Calu3 (cell line): ENCODE measurements around the gene GRAMD1B. TPM values are rescaled to one million over a fixed set of nuclear protein-coding genes. Genes with fewer than 3 reads are reported as not detected.
A peak's percentile ranks its signal among the peaks of the same experiment; 100 is the strongest.
"Not testable (repeated sequence)": the region's sequence is repeated elsewhere in the genome, so short reads cannot be mapped to it uniquely, and the experiment has no call there.

ENCODE experiments used
- BruUV-seq: library from RNA; stranded (reverse); fragments of 400-500 nt; replicated peaks from 2 replicates; lab custom pipeline; 2021; lab: Mats Ljungman, UMichigan
- CTCF ChIA-PET: fragments of 300-600 bp; sonication (Branson Sonifier 250); formaldehyde crosslinking; loops from one replicate; lab custom pipeline; 2022; ENCODE audit warnings: antibody characterized with exemption; lab: Charles Lee
- DNase-seq: peaks from one replicate; pipeline ENCODE4 v3.0.0; 2022
- H3K27ac Mint-ChIP-seq: one replicate; pipeline ENCODE4 v1.8.0; 2022; ENCODE audit warnings: mixed read lengths; ENCODE audit not compliant: unreplicated experiment
- H3K27me3 Mint-ChIP-seq: one replicate; pipeline ENCODE4 v1.8.0; 2022; ENCODE audit warnings: mixed read lengths; ENCODE audit not compliant: unreplicated experiment
- H3K36me3 Mint-ChIP-seq: one replicate; pipeline ENCODE4 v1.8.0; 2022; ENCODE audit warnings: mild to moderate bottlenecking, moderate library complexity, mixed read lengths; ENCODE audit not compliant: insufficient read depth, unreplicated experiment
- H3K4me1 Mint-ChIP-seq: one replicate; pipeline ENCODE4 v1.8.0; 2022; ENCODE audit warnings: mild to moderate bottlenecking, low read depth, mixed read lengths; ENCODE audit not compliant: unreplicated experiment
- H3K4me3 Mint-ChIP-seq: one replicate; pipeline ENCODE4 v1.8.0; 2022; ENCODE audit warnings: mild to moderate bottlenecking, low read depth, moderate library complexity, mixed read lengths; ENCODE audit not compliant: unreplicated experiment
- H3K9me3 Mint-ChIP-seq: one replicate; pipeline ENCODE4 v1.8.0; 2022; ENCODE audit warnings: low read depth, mixed read lengths; ENCODE audit not compliant: unreplicated experiment
- intact Hi-C: fragments of 100-400 bp; cut with micrococcal nuclease; formaldehyde crosslinking; loops from one replicate; pipeline ENCODE4 v1.10.0; 2022; ENCODE audit not compliant: unreplicated experiment
- total RNA-seq: library from RNA; stranded (reverse); gene quantifications from 2 replicates; pipeline ENCODE4 v1.2.3, GENCODE V29; 2022
- TF ChIP-seq, protein P1 (sequence below): fragments of 200-600 bp; IDR thresholded peaks from one replicate; pipeline ENCODE4 v1.8.0; 2022; ENCODE audit warnings: antibody characterized with exemption; ENCODE audit not compliant: unreplicated experiment

The GRAMD1B gene
- total RNA-seq, 1 experiment from 2014 or later = 5.9 TPM

DNA sequence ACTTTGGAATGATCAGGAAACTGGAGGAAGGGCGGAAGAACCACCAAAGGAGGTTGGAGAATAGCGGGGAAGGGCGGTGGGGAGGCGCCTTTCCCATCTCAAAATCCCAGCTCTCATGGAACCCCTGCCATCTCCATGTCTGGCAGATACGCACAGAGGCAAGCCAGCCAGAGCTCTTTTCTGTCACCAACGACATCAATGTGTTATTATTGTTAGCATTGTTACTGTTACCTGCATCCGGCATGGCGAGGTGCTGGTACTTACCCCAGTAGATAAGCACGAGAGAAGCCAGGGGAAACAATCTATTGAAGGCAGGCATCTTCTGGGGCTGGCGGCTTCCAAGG, 223.4 kb downstream of the GRAMD1B start:
- no peaks in the 10 kb centered on the region for H3K4me1 Mint-ChIP-seq
- H3K27ac Mint-ChIP-seq = no peak overlapping the region
- no TSS peak for BruUV-seq
- CTCF ChIA-PET = interaction anchor here (1.5 kb wide), 1 partner anchor 54 kb away, joined by 4 read pairs; no protein-coding TSS in a partner anchor
- peaks cover 12% of the 10 kb centered on the region for H3K36me3 Mint-ChIP-seq
- peaks cover 35% of the 10 kb centered on the region for H3K27me3 Mint-ChIP-seq
- peak overlapping the region; percentile 65 for H3K4me3 Mint-ChIP-seq
- DNase-seq = no peak
- intact Hi-C loops = no loop called here
- H3K9me3 Mint-ChIP-seq = no peaks in the 10 kb centered on the region
- TF ChIP-seq, protein P1, sequence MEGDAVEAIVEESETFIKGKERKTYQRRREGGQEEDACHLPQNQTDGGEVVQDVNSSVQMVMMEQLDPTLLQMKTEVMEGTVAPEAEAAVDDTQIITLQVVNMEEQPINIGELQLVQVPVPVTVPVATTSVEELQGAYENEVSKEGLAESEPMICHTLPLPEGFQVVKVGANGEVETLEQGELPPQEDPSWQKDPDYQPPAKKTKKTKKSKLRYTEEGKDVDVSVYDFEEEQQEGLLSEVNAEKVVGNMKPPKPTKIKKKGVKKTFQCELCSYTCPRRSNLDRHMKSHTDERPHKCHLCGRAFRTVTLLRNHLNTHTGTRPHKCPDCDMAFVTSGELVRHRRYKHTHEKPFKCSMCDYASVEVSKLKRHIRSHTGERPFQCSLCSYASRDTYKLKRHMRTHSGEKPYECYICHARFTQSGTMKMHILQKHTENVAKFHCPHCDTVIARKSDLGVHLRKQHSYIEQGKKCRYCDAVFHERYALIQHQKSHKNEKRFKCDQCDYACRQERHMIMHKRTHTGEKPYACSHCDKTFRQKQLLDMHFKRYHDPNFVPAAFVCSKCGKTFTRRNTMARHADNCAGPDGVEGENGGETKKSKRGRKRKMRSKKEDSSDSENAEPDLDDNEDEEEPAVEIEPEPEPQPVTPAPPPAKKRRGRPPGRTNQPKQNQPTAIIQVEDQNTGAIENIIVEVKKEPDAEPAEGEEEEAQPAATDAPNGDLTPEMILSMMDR = no peak

GRCh38 chr11:123653827-123654565, 223.9 kb downstream of the GRAMD1B start:
- Mint-ChIP-seq H3K27me3 (peaks cover 41% of the 10 kb centered on the region), H3K4me3 (peak overlapping the region; percentile 65), H3K36me3 (peaks cover 12% of the 10 kb centered on the region), H3K27ac (no peak overlapping the region), H3K4me1 (no peaks in the 10 kb centered on the region), H3K9me3 (no peaks in the 10 kb centered on the region)
- CTCF ChIA-PET = interaction anchor here (1.5 kb wide), 2 partner anchors 54 to 393 kb away, joined by 3 to 4 read pairs; no protein-coding TSS in a partner anchor
- peak; percentile 21 for DNase-seq
- BruUV-seq = no TSS peak
- intact Hi-C loops = no loop called here
- TF ChIP-seq, protein P1 = no peak

DNA sequence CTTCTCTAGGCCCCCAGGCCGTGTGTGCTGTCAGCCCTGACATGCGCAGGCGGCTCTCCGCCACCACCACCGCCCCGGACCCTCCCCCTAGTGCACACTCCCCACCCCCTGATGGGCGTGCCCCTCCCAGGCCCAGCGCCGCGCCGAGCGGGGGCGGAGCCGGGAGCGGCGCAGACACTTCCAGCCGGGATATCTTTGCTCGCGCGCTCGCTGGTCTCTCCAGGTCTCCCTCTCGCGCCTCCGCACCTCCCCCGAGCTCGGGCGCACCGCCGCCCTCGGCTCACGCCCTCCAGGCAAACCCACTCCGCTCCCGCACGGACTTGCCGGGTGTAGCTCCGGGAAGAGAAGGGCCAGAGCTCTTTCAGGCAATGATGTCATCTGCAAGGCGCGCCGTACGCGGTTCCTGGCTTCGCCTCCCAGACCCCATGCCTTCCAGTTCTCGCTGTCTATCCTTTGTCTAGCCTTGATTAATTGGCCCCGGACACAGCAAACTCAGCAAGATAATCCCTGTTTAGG, 224.6 kb downstream of the GRAMD1B start, which contains the start of gene SCN3B:
TSS of gene SCN3B (minus strand) at position 59 of the 516 bp plus-strand sequence. CDS start 823 bp downstream, outside the sequence.
- peaks cover 12% of the 10 kb centered on the region for H3K36me3 Mint-ChIP-seq
- CTCF ChIA-PET = interaction anchor here (1.1 to 1.5 kb wide), 3 partner anchors 53 to 393 kb away, joined by 3 to 4 read pairs (median 3); no protein-coding TSS in a partner anchor
- H3K27ac Mint-ChIP-seq = no peak within 1 kb of the TSS
- H3K4me3 Mint-ChIP-seq = peak within 1 kb of the TSS; percentile 65
- no TSS peak for BruUV-seq
- intact Hi-C loops = no loop called here
- TF ChIP-seq, protein P1 = no peak
- H3K4me1 Mint-ChIP-seq = no peaks in the 10 kb centered on the region
- H3K9me3 Mint-ChIP-seq = no peaks in the 10 kb centered on the region
- H3K27me3 Mint-ChIP-seq = peaks cover 47% of the 10 kb centered on the region
- DNase-seq = peak; percentile 74

- no peak for DNase-seq
- peaks cover 28% of the 10 kb centered on the region for H3K27me3 Mint-ChIP-seq
- intact Hi-C loops = no loop called here
- no peaks in the 10 kb centered on the region for H3K9me3 Mint-ChIP-seq
- CTCF ChIA-PET = no interaction called here
- TF ChIP-seq, protein P1 = no peak
- no TSS peak for BruUV-seq
- peaks cover 7% of the 10 kb centered on the region for H3K36me3 Mint-ChIP-seq
- H3K27ac Mint-ChIP-seq = no peak overlapping the region
- no peak overlapping the region for H3K4me3 Mint-ChIP-seq
- H3K4me1 Mint-ChIP-seq = no peaks in the 10 kb centered on the region
Observed at GRCh38 chr11:123659311-123659710, 229.2 kb downstream of the GRAMD1B start.

- H3K27ac Mint-ChIP-seq, H3K9me3 Mint-ChIP-seq, DNase-seq, H3K4me3 Mint-ChIP-seq, CTCF ChIA-PET, BruUV-seq, intact Hi-C loops, H3K36me3 Mint-ChIP-seq, H3K4me1 Mint-ChIP-seq: not testable (repeated sequence)
- peaks cover 28% of the 10 kb centered on the region for H3K27me3 Mint-ChIP-seq
Observed at GRCh38 chr11:123659965-123660364, 229.9 kb downstream of the GRAMD1B start.
